HG03095 (cell line): ENCODE data around the gene TNS1.

Source experiments
- ATAC-seq: cut with Tn5 transposase; IDR thresholded peaks from one replicate; pipeline ENCODE4 v1.9.1; 2021; ENCODE audit warnings: moderate library complexity; ENCODE audit not compliant: unreplicated experiment

The TNS1 gene

DNA sequence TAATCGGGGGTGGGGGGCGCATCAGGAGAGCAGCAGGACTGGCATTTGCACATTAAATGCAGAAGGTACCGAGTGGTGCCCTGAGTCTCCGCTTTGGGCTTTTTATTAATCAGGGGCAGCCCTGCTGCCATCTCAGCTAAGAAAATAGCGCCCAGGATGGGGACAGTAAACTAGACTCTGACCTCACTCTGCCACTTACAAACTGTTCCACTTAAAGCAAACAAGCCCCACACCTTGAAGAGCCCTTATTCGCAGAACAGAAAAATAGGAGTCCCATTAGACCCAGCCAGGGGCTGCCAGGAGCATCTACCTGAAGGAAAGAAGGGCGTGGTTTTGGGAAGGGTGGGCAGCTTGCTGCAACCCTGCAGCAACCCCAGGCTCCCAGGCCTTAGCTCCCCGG lies 165.3 kb downstream of the TNS1 start:
- ATAC-seq: no peak

DNA sequence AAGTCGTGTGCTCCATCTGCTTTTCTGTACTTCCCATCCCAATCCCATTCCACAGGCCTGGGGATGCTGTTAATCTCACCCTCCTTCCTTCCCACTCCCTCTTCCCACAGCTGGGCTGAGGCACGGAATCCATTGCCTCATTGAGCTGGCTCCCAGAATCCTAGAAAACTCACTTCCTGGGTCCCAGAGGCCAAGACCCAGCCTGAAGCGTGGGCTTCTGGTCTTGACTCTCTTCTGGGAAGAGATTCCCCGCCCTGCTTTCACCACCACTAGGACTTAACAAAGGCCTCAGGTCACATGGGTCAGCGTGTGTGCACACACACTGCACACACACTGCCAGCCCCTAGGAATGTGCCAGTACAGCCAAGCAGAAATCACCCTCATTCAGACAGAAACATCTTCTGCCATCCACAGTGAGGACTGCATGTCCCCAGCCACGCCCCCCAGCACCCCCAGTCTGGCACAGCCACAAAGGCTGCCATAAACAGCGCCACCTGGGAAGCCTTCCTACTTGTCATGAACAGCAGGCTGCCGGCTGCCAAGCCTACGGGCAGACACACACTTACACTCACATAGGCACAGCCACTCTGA lies 165.8 kb downstream of the TNS1 start:
- no peak for ATAC-seq

DNA sequence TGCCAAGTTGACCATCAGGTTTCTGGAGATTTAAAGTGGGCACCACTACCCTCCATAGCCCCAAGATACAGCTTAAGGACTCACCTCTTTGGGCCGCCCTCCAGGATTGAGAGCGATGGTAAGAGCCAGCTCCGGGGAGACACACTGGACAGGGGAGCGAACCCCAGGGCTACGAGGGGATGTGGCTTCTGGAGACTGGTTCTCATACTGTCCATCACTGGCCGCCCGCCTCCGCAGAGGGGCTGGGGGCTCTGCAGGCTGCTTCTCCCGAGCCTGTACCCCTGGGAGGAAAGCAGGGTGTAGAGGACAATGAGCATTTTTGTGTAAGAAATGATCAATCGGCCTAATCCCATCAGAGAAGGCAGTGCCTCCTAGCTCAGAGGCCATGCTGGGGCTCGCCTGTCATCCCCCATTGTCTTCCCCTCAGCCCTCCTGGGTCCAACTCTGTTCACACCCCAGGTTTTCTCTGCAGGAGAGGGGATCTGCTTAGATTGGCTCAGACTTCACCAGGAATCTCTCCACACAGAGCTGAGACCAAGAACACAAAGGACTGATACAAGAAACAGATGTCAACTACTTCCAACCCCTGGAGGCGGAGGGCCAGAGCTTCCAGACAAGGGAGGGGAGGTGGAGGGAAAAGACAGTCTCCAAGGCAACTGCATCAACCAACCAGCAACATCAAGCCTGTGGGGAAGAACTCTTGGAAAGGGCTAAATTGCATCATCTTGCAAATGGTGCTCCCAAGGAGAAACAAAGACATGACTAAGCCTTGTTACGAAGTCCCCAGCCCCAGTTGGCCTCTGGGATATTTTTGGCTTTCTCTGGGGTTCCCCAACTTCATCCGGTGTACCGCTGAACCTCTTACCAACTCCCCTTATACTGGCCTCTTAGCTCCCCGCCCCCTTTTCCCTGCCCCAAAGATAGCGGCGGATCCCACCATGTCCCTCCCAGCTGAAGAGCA lies 166.6 kb downstream of the TNS1 start:
- no peak for ATAC-seq

DNA sequence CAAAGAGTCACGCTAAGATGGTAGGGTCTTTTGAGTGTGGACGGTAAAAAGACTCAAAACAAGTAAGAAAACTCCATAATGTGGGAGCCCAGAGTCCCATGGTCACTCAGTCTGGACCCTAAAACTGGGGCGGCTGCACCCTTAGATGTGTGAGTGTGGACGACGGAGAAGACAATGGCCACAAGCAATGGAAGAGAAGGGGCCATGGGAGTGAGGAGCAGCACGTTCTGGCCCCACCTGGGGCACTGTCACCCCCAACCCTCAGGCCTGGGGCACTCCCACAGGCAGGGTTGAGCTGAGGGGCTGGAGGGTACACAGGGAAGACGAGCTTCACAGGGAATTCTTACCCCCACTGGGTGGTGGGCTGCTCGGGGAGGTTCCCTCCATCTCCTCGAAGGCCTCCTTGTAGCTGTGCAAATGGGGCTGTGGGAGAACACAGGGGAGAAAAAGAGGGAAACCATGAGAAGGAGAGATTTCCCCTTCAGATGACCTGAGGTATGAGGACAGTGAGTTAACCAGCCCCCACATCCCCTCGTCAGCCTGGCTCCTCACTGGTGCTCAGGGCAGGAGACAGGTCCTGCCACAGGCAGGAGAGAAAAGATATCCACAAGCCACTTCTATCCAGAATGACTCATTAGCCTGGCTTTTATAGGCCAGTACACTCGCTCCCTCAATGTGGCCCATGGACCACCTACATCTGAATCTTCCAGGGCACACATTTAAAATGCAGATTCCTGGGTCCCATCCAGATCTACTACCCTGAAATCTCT lies 167.9 kb downstream of the TNS1 start:
- ATAC-seq: no peak

DNA sequence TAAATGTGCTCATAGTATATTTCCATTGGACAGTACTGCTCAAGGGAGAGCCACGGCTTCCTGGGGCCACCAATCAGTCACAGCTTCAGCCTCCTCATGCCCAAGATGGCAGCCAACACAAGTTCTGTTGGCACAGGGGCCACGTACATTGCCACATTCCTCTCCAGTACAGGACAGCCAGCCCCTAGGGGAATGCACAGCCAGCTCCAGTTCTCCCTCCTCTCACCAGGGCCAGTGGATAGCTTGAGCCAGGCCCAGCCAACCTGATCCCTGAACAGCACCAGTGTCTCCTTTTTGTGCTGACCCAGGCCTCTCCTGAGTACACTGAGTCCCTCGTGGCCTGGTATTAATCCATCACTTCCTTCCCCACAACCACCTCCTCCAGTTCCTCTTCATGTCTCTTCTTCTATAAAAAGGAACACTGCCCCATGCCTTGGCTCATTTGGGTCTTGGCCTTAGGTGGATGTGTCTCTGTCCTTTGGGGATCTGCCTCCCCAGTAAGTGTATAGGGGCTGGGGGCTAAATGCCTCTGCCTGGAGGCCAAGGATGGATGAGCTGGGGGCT lies 168.7 kb downstream of the TNS1 start:
- ATAC-seq: no peak

DNA sequence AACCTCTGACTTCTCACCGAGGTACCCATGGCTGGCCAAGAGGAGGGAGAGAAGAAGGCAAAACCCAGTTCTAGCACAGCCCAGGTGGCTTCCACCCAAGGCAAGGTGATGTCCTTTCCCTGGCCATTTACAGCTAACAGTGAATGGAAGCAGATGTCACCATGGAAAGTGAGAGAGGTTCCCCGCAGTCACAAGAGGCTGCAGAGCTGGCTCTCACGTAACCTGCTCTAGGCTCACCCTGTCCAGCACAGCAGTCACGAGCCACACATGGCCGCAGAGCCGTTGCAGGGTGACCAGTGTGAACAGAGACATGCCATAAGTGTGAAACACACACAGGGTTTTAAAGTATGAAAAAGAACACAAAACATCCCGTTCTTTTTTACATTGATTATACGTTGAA lies 169.4 kb downstream of the TNS1 start:
- no peak for ATAC-seq

DNA sequence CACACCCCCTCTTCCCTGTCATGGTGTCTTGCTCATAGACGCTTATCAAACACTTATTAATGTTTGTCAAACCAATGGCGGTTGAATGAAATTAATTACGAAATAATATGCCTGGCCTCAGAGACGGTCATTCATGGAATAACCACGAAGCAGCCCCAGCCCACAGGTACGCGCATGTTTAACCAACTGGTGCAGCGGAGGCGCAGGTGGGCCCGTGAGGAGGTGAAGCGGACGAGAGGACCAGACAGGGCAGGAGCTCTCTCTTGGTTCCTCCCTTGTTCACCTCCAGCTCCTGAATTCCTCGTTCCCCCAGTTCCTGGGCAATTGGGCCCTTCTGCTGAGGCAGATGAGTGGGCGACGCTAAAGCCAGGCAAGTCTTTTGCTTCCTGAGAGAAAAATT lies 169.8 kb downstream of the TNS1 start:
- no peak for ATAC-seq

DNA sequence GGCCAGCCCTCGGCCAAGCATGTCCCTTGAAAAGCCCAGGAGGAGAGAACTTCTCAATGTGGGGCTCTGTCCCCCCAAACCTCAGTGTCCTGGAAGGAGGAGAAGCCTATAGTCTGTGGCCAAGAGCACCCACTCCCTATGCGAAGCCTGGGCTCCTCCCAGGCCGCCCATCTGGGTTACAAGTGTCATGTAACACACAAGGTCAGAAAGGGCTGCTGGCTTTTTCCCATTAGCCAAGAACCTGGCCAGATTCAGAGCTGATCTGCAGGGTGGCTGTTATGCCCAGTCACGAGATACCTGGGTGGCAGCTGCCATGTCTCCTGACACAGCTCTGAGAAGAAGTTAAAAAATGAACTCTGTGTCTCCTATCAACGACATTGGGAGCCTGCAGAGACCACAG lies 170.7 kb downstream of the TNS1 start:
- no peak for ATAC-seq

DNA sequence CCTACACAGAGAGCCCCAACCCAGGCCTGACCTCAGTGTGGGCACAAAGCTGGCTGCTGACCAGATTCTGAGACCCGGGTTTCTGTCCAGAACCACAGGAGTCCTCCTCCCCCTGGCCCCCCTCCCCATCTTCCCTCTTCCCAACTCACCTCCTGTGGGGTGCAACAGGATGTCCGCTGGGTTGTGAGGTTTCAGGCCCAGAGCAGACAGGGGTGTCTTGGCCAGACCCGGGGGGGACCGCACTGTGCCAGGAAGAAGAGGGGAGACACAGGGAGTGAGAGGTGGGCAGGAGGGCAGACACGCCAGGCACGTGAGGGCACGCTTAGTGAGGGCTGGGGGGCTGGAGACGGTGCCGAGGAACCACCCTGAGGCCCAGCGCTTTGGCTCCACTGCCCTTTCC lies 171.5 kb downstream of the TNS1 start:
- no peak for ATAC-seq

DNA sequence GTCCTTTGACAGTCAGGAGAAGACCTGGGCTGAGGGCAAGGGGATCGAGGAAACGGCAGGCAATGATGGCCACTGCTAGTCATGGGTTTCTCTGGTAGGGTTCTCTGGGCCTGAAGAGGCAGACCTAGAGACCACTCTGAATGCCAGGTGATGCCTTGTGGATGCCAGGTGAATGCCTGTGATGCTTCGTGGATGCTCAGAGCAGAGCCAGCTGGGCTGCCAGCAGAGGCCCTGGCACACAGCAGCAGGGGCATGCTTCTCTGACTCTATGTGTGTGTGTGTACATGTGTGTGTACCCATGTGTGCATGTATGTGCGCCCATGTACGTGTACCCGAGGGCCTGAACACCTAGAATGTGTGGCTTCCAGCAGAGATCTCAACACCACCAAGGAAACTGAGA lies 172.0 kb downstream of the TNS1 start:
- no peak for ATAC-seq

DNA sequence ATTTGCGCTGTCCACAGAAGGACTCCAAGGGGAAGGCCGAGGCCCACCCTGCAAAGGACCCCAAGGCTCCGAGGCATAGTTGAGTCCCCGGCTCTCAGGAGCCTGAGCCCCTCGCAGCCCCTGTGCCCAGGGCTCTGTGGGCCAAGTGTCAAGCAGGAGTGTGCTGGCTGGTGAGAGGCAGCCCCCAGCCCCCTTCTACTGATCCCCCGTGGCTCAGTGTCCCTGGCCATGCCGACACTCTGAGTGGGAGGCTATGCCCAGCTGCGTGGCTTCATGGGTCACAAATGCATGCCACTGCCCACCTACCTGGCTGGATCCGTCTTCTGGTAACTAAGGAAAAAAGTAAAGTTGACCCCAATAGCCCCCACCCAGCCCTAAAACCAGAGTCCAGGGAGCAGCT lies 172.7 kb downstream of the TNS1 start:
- no peak for ATAC-seq

DNA sequence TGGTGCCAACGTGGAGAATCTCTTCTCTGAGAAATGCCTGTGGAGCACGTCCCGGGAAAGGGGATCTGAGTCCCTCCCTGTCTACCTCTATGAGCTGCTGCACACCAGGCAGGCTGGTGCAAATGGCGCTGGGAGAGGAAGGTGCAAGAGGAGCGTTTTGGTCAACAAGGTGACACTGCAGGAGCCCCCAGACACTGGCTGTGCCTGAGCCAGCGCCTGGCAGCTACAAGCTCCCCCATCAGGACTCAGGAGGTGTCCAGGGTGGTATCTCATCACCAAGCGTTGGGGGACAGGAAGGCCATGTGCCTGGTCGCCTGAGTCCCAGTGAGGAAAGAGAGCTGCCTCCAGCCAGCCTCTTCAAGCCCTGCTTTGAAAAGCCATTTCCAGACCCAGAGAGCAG lies 173.4 kb downstream of the TNS1 start:
- ATAC-seq: no peak

DNA sequence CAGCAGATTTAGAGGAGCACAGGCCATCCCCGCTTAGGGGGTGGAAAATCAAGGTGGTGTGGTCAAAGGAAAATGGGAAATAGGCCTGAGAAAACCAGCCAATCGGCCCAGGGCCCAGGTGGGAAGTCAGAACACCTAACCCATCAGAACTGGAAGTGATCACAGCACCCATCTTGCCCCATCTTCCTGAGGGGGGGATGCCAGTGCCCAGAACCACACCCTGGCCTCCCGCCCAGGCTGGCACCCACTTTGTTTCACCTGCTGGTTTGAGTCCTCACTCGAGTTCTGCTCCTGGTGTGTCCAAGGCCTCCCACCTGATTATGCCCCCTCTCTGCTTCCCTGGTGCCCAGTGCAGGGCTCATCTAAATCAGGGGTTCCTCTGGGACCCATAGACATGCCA lies 174.5 kb downstream of the TNS1 start:
- ATAC-seq: no peak

DNA sequence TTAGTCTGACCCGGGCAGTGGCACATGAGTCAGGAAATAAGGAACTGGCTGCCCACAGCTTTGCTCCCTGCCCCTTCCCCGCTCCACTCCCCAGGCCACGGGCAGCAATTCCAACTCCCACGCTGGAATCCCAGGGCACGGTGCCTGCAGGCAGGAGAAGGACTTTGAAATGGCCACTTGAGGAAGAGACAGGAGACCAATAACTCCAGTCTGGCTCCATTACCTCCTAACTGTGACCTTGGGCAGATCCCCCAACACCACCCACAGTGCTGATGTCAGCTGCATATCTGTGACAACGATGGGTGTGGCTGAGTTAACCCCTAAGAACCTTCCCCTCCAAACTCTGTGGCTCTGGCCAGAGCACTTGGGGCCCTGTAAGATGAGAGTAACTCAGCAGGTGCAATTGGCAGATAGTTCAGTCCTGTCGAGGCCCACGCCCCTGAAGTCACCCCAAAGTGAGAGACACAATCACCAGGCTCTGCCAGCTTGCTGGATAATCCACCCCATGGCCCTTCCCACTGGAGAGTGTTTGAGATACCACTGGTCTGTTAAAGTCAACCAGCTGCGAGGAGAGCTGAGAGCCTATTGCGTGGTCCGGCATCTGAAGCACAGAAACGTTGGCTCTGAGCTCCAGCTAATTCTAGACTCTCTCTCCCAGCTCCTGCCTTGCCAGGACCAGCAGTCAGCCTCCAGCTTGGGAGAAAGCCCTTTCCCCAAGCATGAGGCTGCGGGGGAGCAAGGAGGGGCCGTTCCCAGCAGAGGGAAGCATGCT lies 175.2 kb downstream of the TNS1 start:
- no peak for ATAC-seq

DNA sequence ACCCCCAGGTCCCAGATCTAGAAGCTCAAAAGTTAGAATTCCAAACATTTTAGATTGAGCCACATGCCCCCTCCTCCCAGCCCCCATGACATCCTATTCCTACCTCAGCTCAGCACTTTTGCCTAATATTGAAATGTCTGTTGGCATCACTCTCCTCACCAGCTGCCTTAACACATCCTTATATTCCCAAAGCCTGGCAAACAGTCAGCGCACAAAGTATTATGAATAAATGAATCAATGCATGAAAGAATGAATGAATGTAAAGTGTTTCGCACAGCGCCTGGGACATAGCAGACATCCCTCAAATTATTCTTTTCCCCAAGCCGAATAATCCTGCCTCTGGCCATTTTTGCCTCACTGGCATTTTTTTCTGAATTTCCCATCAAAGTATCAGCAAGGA lies 175.8 kb downstream of the TNS1 start:
- ATAC-seq: no peak

DNA sequence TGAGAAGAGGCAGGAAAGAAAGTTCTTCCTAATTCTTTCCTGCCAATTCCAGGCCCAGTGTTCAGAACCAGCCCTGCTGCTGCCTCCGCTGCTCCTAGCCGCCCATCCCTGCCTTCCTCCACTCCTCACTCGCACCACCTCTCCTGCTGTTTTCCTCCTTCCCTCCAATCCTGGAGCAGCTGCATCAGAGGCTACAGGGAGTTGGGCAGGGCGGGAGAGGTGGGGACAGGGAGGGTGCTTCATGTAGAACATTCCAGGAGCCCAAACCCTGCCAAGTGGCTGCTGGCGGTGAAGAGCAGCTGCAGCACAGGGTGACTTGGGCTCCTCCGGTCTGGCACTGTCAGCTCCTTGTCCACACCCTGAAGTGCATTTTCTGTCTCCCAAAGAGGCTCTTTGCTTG lies 176.3 kb downstream of the TNS1 start:
- no peak for ATAC-seq

DNA sequence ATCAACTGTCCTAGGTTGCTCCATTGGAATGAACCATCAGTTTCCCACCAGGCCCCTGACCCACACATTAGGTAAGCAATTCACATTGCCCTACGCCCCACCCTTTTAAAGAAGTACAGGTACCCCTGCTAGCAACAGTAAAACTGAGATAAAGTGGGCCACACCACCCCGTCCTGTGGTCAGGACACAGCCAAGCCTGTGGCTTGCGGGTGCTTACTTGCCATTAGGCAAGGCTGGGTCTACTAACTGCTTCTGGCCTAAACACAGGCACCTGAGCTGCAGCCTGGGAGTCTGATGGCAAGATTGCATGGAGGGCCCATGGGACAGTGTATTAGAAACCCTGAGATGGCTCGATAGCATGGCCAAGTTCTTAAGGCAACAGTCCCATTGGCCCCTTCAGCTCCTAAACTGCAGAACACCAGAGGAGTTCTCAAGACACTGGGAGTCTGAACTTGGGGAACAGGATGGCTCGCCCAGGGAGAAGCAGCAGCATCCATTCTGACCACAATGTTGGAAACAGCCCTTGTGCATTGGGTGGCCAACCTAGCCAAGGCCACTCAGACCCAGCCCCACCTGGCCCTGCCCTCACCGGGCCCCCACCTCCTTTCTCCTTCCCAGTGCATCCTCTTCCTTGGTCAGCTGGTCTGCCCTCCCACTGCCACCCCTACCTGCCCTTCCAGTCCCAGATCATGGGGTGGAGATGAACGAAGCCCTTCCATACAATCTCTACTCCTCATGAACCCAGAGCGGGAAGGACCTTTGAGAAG lies 177.1 kb downstream of the TNS1 start:
- no peak for ATAC-seq

DNA sequence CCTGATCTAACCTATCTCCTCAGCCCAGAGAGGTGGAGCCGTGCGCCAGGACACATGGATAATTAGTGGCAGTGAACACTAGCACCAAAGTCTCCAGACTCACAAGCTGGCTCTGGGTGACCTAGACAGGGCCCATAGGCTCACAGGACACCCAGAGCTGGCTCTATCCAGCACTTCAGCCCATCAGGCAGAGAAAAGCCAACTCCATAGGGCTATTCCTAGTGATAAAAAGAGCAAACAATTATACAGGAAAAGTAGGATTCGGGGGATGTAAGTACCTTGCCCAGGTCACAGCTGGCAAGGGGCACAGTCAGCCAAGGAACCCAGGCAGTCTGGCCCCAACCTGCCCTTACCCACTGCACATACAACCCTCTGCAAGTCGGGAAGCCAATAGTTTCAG lies 178.6 kb downstream of the TNS1 start:
- no peak for ATAC-seq

DNA sequence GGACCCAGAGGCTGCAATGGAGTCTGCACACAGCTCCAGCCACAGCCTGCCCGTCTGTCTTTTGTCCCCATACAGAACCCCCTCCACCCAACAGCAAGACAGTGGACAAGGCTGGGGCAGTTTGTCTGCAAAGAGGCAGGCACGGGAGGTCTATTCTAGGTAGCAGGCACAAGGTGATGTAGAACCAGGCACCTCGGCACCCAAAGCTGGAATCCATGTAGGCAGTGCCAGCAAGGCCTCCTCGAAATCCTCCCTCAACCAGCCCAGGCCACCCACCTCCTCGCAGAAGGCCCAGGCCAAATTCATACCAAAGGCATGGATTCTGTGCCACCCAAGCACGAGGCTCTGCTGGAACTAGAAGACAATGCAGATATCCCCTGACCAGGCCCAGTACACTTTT lies 179.2 kb downstream of the TNS1 start:
- ATAC-seq: no peak
